ENCODE data around the gene CILP2.

CILP2 gene

DNA sequence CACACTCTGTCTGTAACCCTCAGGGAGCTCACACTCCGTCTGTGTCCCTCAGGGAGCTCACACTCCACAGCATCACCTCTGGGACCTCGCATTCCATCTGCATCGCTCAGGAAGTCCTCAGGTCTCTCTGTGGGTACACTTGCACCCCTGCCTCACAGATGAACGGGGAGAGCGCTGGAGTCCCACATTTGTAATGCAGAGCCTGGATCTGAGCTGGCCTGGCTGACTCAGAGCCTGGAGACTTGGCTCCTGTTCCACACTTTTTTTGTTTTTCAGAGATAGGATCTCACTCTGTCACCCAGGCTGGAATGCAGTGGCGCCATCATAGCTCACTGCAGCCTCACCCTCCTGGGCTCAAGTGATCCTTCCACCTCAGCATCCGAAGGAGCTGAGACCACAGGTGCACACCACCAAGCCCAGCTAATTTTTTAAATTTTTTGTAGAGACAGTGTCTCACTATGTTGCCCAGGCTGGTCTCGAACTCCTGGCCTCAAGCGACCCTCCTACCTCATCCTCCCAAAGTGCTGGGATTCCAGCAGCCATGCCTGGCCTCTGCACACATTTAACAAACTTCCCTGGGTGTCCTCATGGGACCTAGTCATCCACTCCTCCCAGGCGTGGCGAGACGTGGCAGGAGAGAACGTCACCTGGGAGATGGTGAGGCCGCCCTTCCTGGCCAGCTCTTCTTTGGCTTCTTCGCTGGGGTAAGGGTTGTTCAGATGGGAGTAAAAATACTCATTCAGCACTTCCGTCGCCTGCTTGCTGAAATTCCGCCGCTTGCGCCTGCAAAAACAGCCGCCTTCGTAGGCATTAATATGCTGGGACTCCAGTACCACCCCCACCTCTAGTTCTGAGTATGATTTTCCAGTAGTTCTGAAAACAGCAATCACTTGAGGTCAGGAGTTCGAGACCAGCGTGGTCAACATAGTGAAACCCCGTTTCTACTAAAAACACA is 31.0 kb downstream of the CILP2 start:
- no peak for DNase-seq

DNA sequence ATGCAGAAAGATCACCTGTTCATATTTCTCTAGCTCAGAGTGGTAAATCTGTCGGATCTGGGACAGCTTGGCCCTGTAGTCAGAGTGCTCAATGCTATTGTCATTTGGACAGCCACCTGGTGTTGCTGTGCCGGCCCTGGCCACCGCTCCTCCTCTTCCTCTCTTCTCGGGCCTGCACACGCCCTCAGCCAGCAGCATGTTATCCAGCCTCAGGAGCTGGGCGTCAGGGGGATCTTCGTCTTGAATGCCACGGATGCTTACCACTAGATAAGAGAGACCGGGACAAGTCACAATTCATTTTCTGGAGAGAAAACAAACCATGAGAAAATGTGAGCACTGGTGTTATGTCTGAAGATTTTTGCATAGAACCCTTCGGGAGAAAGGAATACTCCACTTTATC is 32.5 kb downstream of the CILP2 start:
- no peak for DNase-seq

DNA sequence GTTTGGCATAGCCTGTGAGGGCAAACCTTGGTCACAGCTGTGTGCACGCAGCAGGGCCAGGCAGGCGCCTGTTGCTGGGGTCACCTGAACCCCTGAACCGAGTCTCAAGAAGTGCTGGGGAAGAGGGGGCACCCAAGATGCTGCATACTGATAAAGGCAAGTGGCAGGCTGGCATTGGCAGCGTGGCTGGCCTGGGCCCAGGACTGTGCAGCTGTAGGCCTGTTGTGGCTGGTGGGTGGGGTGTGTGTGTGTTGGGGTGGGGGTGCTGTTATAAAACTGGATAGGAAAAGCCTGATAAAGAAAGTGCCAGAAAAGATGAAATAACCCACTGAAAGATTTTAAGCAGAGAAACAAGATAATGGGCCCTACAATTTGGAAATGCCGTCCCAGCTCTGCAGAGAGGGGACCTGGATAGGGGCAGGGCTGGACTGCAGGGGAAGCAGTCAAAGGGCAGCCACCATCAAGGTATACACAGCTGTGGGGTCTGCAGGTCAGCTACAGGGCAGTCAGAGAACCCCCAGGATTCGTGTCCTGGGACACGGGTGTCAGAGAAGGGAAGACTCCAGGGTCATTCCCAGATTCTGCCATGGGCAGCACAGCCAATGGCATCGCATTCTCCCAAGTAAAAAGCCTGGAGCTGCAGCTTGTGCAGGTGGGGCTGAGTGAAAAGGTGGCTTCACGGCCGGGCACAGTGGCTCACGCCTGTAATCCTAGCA is 33.2 kb downstream of the CILP2 start:
- no peak for DNase-seq

GRCh38 chr19:19575411-19575810 is 37.3 kb downstream of the CILP2 start:
- no peak for DNase-seq

DNA sequence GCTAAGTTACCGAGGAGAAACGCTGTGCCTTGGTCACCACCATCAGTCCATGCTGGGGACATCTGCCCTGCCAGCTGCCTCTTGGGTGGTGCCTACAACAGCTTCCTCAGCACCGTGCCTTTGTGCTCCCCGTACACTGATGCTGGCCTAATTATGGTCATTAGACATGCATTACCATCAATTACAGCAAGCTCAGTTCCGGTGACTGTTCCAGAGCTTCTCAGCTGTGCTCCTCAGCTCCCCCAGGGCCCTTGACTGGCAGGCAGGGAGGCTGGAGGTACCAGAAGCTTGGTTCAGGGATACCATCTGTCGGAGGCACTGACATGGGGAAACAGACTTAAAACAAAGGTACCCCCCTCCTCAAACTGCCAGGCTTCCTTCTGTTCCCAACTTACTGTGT is 40.2 kb downstream of the CILP2 start:
- no peak for DNase-seq

DNA sequence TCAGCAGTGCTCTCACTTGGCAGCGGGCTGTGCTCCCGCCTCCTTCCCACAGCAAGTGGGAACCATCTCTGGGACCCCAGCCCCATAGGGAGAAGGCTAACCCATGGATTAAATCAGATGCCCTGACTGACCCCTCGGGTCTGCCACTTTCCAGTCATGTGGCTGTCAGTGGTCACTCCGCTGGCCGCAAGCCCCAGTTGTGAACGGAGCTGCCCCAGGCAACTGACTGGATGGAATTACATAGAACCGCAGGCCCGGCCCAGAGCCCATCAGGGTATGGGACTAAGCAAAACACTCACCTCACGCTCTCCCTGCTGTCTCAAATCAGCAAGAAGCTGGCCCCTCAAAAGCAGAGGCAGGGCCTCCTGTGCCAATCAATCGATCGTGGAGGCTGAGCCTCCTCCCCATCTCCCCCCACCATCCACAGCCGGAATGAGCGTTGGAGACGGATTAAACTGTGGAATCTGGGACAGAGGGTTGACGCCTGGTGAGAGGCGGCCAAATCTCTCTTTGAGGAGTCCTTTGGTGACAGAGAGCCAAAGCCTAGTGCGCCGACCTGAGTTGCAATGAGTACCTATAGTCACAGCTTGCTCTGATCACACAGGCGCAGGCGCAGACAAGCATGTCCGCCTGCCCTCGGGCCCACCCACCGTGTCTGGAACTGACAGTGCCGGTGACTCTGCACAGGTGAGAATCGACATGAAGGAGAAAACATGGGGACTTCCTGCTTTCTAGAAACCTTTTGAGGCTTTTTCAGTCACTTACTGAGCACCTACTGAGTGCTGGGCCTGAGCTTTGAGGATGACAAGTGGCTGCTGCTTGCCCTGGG is 41.7 kb downstream of the CILP2 start:
- no peak for DNase-seq

DNA sequence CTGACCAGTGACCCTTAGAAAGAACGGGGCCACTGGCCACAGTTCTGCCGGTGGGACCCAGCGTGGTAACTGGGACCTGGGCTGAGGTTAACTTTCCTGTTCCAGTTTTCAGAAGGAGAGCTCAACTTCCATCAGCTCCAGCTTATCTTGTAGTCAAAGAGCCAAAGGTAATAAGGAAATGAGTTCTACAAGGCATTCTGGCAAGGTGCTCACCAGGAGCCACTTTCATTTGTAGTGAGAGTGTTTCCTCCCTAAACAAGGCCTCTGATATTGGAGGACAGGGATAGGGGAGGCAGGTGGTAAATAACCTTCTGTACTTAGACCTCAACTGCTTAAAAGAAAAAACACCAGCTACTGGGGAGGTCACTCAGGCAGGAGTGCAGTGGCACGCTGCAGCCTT is 42.4 kb downstream of the CILP2 start:
- DNase-seq = no peak

- DNase-seq = no peak
These were observed 43.3 kb downstream of the CILP2 start for GRCh38 chr19:19581391-19581790.

DNA sequence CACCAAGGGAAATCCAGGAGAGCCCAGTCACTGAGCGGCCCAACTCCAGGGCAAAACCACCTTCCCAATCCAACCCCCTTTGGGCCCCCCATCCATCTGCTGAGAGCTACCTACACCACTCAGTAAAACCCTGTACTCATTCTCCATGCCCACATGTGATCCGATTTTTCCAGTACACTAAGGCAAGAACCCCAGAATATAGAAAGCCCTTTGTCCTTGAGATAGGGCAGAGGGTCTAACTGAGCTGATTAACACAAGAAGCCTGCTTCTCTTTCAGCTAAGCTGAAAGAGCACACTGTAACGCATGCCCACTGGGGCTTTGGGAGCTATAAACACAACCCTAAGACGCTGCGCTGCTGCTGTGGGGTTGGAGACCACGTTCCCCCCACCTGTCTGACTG is 44.4 kb downstream of the CILP2 start:
- DNase-seq = no peak

- no peak for DNase-seq
These were observed 46.3 kb downstream of the CILP2 start for GRCh38 chr19:19584356-19584755.

DNA sequence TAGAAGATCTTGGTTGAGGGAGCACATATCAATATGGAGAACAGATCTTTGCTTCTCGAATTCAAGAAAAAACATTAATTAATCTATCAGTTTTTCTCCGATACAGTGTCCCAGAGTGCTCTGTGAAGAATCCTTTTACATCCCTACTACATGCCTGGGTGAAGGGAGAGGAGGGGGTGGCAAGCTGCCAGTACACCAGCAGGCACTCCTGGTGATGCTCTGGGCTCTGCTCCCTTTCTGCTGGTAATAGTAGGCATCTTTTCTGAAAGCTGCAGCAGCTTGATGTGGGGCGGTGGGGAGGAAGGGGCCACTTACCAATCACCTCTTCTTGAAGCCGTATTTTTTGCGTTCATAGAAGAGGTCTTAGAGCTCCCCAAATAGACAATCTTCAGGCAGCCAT is 49.7 kb downstream of the CILP2 start:
- DNase-seq = no peak

- DNase-seq = no peak
These were observed 50.5 kb downstream of the CILP2 start for GRCh38 chr19:19588546-19588945.

DNA sequence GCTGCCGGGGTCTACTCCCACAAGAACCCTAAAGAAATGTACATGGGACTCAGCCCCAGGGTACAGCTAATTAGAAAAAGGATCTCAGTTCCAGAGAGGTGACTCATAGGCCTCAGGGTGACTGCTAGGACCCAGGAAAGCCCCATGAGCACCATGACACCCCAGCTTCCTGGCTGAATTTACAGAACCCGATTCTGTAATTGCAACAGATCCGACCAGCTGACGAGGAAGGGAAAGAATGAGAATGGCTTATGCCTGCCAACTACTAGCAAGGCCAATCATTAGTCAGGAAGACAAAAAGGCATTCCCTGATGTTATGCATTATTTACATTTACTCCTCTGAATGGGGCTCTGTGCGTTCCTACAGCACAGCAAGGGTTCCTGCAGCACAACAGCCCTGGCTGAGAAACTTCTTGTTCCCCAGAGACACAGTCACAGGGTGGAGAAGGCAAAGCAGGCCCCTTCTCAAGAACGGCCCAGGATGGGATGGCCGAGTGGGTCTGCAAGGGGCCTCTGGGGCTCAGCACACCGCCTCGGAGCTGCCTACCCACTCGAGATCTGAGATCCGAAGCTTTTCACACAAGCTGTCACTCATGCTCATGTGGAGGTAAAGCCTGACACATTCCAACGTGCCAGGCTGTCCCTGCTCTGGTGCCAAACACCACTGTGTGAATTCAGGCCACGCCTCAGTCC is 53.2 kb downstream of the CILP2 start:
- DNase-seq = peak; percentile 59

DNA sequence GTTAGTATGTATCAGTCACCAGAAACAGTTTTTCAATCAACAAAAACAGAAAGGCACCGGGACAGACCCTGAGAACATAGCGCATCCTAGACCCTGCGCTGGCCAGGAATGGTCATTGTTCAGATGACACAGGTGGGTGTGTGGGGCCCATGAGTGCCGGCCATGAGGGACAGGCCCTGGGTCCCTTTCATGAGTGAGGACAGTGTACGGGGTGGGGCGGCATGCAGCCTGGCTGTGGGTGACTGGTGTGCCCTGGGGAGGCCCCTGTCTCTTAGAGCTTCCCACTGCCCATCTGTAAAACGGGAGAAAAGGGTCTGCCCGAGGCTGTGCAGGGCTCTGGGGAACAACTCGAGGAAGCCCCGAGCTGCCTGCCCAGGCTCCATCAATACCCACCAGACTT is 54.6 kb downstream of the CILP2 start:
- no peak for DNase-seq

- no peak for DNase-seq
These were observed 56.3 kb downstream of the CILP2 start for GRCh38 chr19:19594381-19594780.

DNA sequence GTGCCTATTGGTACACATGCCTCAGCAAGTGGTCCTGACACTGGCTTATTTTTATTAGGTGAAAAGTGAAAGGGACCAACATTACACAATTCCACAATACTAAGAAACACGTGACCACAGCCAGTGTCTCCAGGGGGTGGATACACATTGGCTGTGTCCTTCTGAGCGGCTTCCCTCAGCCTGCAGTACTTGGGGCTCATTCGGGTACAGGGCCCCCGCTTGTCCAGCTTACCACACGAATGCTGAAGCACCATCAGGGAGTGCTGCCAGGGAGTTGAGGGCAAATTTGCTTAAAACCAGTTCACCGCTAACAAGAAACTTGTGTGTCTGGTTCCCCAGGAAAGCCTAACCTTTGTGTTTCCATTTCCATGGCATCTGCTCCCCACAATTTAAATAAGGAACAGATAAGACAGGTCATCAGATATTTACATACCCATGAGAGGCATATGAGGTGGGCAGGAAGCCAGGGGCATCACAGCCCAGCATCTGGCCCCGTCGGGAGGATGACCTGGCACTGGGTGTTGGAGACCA is 57.2 kb downstream of the CILP2 start:
- DNase-seq = no peak

All from stimulated activated CD4-positive, alpha-beta T cell treated with anti-CD3 and anti-CD28 coated beads, Interleukin-4, amount 100 ng/mL, for 1 hour (primary cell).